Liver (tissue), 3 donors: ENCODE results near the gene SNAPC3.

Experiments used
- EGR1 ChIP-seq, 2 donors: IDR thresholded peaks; 2 replicates each; pipeline ENCODE4 v1.6.1; 2016 to 2018; ENCODE audit warnings: antibody characterized with exemption in 2 of 2, low read depth in 2 of 2
- GABPA ChIP-seq, 2 donors: IDR thresholded peaks in 1 of 2; conservative IDR thresholded peaks in 1 of 2; 2 replicates each; pipeline ENCODE4 v1.6.1; 2016; ENCODE audit warnings: antibody characterized with exemption in 2 of 2, mild to moderate bottlenecking in 1 of 2, moderate library complexity in 1 of 2
- JUND ChIP-seq, 2 donors: IDR thresholded peaks; 2 replicates each; pipeline ENCODE4 v1.6.1; 2016; ENCODE audit warnings: antibody characterized with exemption in 2 of 2
- RAD21 ChIP-seq, 2 donors: IDR thresholded peaks; 2 replicates each; pipeline ENCODE4 v1.6.1; 2016; ENCODE audit warnings: antibody characterized with exemption in 2 of 2, mild to moderate bottlenecking in 2 of 2
- RXRA ChIP-seq, 2 donors: IDR thresholded peaks; 2 replicates each; pipeline ENCODE4 v1.6.1; 2017 to 2018; ENCODE audit warnings: antibody characterized with exemption in 2 of 2, mild to moderate bottlenecking in 1 of 2
- SP1 ChIP-seq: IDR thresholded peaks from 2 replicates; pipeline ENCODE4 v1.6.1; 2018; ENCODE audit warnings: antibody characterized with exemption, mild to moderate bottlenecking
- TAF1 ChIP-seq: conservative IDR thresholded peaks from 2 replicates; pipeline ENCODE4 v1.6.1; 2016; ENCODE audit warnings: antibody characterized with exemption, mild to moderate bottlenecking
- YY1 ChIP-seq: IDR thresholded peaks from 2 replicates; pipeline ENCODE4 v1.6.1; 2016; ENCODE audit warnings: antibody characterized with exemption, mild to moderate bottlenecking
- TF ChIP-seq, protein P1 (sequence below): fragments of 150-350 bp; IDR thresholded peaks from 2 replicates; pipeline ENCODE4 v1.5.1; 2017; ENCODE audit warnings: improper control_type of control experiment, low read depth, low read length; ENCODE audit not compliant: missing input control
- TF ChIP-seq, protein P2 (sequence below): IDR thresholded peaks from 2 replicates; pipeline ENCODE4 v1.6.1; 2016; ENCODE audit warnings: antibody characterized with exemption
- TF ChIP-seq, protein P3 (sequence below): IDR thresholded peaks from 2 replicates; pipeline ENCODE4 v1.6.1; 2016; ENCODE audit warnings: antibody characterized with exemption
- TF ChIP-seq, protein P4 (sequence below): IDR thresholded peaks from 2 replicates; pipeline ENCODE4 v1.6.1; 2016; ENCODE audit warnings: antibody characterized with exemption
- TF ChIP-seq, protein P5 (sequence below): IDR thresholded peaks from 2 replicates; pipeline ENCODE4 v1.6.1; 2016; ENCODE audit warnings: antibody characterized with exemption, mild to moderate bottlenecking
- donor health status: healthy.
- donor health status: healthy.

DNA sequence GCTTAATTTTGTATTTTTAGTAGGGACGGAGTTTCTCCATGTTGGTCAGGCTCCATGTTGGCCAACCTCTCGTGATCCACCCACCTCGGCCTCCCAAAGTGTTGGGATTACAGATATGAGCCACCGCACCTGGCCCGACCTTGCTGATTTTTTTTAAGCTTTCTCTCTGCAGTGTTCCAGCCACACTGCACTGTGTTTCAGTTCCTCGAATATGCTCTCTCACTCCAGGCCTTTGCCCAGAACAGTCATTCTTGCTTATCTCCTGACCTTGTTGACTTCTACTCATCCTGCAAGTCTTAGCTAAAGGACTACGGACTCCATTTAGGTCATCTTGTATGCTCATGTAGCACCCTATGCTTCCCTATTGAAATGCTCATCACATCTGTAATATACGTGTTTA is 3.3 kb downstream of the SNAPC3 start:
- TF ChIP-seq, protein P1, sequence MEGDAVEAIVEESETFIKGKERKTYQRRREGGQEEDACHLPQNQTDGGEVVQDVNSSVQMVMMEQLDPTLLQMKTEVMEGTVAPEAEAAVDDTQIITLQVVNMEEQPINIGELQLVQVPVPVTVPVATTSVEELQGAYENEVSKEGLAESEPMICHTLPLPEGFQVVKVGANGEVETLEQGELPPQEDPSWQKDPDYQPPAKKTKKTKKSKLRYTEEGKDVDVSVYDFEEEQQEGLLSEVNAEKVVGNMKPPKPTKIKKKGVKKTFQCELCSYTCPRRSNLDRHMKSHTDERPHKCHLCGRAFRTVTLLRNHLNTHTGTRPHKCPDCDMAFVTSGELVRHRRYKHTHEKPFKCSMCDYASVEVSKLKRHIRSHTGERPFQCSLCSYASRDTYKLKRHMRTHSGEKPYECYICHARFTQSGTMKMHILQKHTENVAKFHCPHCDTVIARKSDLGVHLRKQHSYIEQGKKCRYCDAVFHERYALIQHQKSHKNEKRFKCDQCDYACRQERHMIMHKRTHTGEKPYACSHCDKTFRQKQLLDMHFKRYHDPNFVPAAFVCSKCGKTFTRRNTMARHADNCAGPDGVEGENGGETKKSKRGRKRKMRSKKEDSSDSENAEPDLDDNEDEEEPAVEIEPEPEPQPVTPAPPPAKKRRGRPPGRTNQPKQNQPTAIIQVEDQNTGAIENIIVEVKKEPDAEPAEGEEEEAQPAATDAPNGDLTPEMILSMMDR = no peak
- TF ChIP-seq RAD21 (IDR thresholded peaks at IDR 0.05) (no peak), GABPA (IDR thresholded peaks at IDR 0.05 in 1 of 2, conservative IDR thresholded peaks at IDR 0.05 in 1 of 2) (no peak), EGR1 (IDR thresholded peaks at IDR 0.05; ENCODE audit: low read depth in 2 of 2) (no peak), RXRA (IDR thresholded peaks at IDR 0.05) (no peak), SP1 (no peak), YY1 (no peak), TAF1 (no peak), JUND (IDR thresholded peaks at IDR 0.05) (no peak)
- TF ChIP-seq, protein P2, sequence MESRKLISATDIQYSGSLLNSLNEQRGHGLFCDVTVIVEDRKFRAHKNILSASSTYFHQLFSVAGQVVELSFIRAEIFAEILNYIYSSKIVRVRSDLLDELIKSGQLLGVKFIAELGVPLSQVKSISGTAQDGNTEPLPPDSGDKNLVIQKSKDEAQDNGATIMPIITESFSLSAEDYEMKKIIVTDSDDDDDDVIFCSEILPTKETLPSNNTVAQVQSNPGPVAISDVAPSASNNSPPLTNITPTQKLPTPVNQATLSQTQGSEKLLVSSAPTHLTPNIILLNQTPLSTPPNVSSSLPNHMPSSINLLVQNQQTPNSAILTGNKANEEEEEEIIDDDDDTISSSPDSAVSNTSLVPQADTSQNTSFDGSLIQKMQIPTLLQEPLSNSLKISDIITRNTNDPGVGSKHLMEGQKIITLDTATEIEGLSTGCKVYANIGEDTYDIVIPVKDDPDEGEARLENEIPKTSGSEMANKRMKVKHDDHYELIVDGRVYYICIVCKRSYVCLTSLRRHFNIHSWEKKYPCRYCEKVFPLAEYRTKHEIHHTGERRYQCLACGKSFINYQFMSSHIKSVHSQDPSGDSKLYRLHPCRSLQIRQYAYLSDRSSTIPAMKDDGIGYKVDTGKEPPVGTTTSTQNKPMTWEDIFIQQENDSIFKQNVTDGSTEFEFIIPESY = no peak
- TF ChIP-seq, protein P3, sequence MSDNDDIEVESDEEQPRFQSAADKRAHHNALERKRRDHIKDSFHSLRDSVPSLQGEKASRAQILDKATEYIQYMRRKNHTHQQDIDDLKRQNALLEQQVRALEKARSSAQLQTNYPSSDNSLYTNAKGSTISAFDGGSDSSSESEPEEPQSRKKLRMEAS = no peak
- TF ChIP-seq, protein P4, sequence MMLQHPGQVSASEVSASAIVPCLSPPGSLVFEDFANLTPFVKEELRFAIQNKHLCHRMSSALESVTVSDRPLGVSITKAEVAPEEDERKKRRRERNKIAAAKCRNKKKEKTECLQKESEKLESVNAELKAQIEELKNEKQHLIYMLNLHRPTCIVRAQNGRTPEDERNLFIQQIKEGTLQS = no peak
- TF ChIP-seq, protein P5, sequence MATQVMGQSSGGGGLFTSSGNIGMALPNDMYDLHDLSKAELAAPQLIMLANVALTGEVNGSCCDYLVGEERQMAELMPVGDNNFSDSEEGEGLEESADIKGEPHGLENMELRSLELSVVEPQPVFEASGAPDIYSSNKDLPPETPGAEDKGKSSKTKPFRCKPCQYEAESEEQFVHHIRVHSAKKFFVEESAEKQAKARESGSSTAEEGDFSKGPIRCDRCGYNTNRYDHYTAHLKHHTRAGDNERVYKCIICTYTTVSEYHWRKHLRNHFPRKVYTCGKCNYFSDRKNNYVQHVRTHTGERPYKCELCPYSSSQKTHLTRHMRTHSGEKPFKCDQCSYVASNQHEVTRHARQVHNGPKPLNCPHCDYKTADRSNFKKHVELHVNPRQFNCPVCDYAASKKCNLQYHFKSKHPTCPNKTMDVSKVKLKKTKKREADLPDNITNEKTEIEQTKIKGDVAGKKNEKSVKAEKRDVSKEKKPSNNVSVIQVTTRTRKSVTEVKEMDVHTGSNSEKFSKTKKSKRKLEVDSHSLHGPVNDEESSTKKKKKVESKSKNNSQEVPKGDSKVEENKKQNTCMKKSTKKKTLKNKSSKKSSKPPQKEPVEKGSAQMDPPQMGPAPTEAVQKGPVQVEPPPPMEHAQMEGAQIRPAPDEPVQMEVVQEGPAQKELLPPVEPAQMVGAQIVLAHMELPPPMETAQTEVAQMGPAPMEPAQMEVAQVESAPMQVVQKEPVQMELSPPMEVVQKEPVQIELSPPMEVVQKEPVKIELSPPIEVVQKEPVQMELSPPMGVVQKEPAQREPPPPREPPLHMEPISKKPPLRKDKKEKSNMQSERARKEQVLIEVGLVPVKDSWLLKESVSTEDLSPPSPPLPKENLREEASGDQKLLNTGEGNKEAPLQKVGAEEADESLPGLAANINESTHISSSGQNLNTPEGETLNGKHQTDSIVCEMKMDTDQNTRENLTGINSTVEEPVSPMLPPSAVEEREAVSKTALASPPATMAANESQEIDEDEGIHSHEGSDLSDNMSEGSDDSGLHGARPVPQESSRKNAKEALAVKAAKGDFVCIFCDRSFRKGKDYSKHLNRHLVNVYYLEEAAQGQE = no peak
